Natural killer cell (primary cell): ENCODE results near the gene LIN37. TPM values are rescaled to one million over a fixed set of nuclear protein-coding genes. Genes with fewer than 3 reads are reported as not detected.

Source experiments
- ATAC-seq, 3 donors: fragments of 150-1000 bp in 2 of 3; fragments of 200-7000 bp in 1 of 3; cut with Tn5 transposase; 1 replicate in 1 of 3; 2 replicates in 2 of 3; pipeline ENCODE4 v1.10.0; 2021; ENCODE audit warnings: mild to moderate bottlenecking in 2 of 3, moderate library complexity in 2 of 3
- DNase-seq, 2 donors: peaks; one replicate each; pipeline versions ENCODE4 v3.0.0 to v3.0.0-alpha.2; 2013 to 2021; ENCODE audit warnings: mixed read lengths in 1 of 2
- H3K27ac ChIP-seq: one replicate; pipeline ENCODE4 v1.5.1; 2013; ENCODE audit warnings: mild to moderate bottlenecking, low read length
- H3K27me3 ChIP-seq: one replicate; pipeline ENCODE4 v1.6.1; 2013; ENCODE audit warnings: low read length; ENCODE audit not compliant: control insufficient read depth, insufficient read depth
- H3K36me3 ChIP-seq: one replicate; pipeline ENCODE4 v1.6.1; 2013; ENCODE audit warnings: low read length; ENCODE audit not compliant: control insufficient read depth, insufficient read depth
- H3K4me1 ChIP-seq: one replicate; pipeline ENCODE4 v1.6.1; 2013; ENCODE audit warnings: low read length; ENCODE audit not compliant: control insufficient read depth, insufficient read depth
- H3K4me3 ChIP-seq: one replicate; pipeline ENCODE4 v1.5.1; 2013; ENCODE audit warnings: low read length
- H3K9me3 ChIP-seq: one replicate; pipeline ENCODE4 v1.6.1; 2013; ENCODE audit warnings: low read length; ENCODE audit not compliant: control insufficient read depth, insufficient read depth
- H3K27ac Mint-ChIP-seq, 2 donors: one replicate each; pipeline ENCODE4 v1.8.0; 2022; ENCODE audit warnings: mild to moderate bottlenecking in 2 of 2, mixed read lengths in 2 of 2, moderate library complexity in 1 of 2
- H3K27me3 Mint-ChIP-seq, 2 donors: one replicate each; pipeline ENCODE4 v1.8.0; 2022; ENCODE audit warnings: low read depth in 2 of 2, mixed read lengths in 2 of 2
- H3K36me3 Mint-ChIP-seq: one replicate; pipeline ENCODE4 v1.8.0; 2022; ENCODE audit warnings: mixed read lengths
- H3K4me1 Mint-ChIP-seq, 2 donors: one replicate each; pipeline ENCODE4 v1.8.0; 2022; ENCODE audit warnings: mixed read lengths in 2 of 2
- H3K4me3 Mint-ChIP-seq: one replicate; pipeline ENCODE4 v1.8.0; 2022; ENCODE audit warnings: mild to moderate bottlenecking, moderate library complexity, mixed read lengths
- H3K9me3 Mint-ChIP-seq, 2 donors: one replicate each; pipeline ENCODE4 v1.8.0; 2022; ENCODE audit warnings: mixed read lengths in 2 of 2
- WGBS: methylation state at CpG from one replicate; pipeline ENCODE4 v1.1.7; 2013; ENCODE audit warnings: missing lambda C conversion rate; ENCODE audit not compliant: insufficient coverage; 5-methylcytosine and 5-hydroxymethylcytosine counted together
- intact Hi-C: fragments of 100-400 bp; cut with micrococcal nuclease; formaldehyde crosslinking; loops from one replicate; pipeline ENCODE4 v1.14.2; 2022
- total RNA-seq, 4 donors: library from RNA; stranded (reverse); fragments of 120-200 nt in 1 of 4; gene quantifications; one replicate each; pipeline versions ENCODE4 v1.2.3 to v1.2.4, GENCODE V29; 2013 to 2022
- TF ChIP-seq, protein P1 (sequence below): fragments of 200-600 bp; IDR thresholded peaks from one replicate; pipeline ENCODE4 v1.8.0; 2022; ENCODE audit warnings: antibody characterized with exemption

The LIN37 gene
- total RNA-seq, 3 donors from 2014 or later (not counting 1 experiment from before 2014, with no cell fraction given): 16.7 to 22.1 (median 18.2) TPM

DNA sequence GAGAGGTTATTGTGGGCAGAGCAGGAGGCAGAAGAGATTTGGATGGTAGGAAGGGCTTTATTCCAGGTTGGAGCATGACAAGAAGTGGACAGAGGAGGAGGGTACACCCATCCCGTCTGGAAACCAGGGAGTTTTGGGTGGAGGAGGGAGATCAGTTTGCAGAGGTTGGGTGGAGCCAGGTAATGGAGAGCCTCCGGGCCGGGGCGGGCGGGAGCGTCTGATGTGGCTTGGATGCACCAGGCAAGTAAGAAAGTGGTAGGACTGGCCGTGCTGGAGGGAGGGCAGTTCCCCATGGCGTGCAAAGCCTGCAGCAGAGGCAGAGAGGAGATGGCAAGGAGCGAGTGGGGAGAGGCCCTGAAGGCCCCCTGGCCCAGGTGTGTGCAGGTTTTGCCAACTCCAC is 17.0 kb upstream of the LIN37 start:
- Histone ChIP-seq H3K36me3 (peaks cover 81% of the 10 kb centered on the region), H3K4me3 (no peak overlapping the region), H3K9me3 (no peaks in the 10 kb centered on the region), H3K4me1 (no peaks in the 10 kb centered on the region), H3K27ac (no peak overlapping the region), H3K27me3 (no peaks in the 10 kb centered on the region)
- ATAC-seq (no peak), DNase-seq (no peak)
- TF ChIP-seq, protein P1, sequence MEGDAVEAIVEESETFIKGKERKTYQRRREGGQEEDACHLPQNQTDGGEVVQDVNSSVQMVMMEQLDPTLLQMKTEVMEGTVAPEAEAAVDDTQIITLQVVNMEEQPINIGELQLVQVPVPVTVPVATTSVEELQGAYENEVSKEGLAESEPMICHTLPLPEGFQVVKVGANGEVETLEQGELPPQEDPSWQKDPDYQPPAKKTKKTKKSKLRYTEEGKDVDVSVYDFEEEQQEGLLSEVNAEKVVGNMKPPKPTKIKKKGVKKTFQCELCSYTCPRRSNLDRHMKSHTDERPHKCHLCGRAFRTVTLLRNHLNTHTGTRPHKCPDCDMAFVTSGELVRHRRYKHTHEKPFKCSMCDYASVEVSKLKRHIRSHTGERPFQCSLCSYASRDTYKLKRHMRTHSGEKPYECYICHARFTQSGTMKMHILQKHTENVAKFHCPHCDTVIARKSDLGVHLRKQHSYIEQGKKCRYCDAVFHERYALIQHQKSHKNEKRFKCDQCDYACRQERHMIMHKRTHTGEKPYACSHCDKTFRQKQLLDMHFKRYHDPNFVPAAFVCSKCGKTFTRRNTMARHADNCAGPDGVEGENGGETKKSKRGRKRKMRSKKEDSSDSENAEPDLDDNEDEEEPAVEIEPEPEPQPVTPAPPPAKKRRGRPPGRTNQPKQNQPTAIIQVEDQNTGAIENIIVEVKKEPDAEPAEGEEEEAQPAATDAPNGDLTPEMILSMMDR: no peak
- Mint-ChIP-seq H3K4me3 (no peak overlapping the region), H3K27ac (peak overlapping the region in 1 of 2 donors; percentile 51), H3K4me1 (peaks cover 6 to 19% of the 10 kb centered on the region in 2 donors), H3K9me3 (no peaks in the 10 kb centered on the region), H3K27me3 (no peaks in the 10 kb centered on the region), H3K36me3 (no peaks in the 10 kb centered on the region)
- WGBS: 94% methylated on average over 9 of the region's 9 CpGs
- intact Hi-C loops: no loop called here

DNA sequence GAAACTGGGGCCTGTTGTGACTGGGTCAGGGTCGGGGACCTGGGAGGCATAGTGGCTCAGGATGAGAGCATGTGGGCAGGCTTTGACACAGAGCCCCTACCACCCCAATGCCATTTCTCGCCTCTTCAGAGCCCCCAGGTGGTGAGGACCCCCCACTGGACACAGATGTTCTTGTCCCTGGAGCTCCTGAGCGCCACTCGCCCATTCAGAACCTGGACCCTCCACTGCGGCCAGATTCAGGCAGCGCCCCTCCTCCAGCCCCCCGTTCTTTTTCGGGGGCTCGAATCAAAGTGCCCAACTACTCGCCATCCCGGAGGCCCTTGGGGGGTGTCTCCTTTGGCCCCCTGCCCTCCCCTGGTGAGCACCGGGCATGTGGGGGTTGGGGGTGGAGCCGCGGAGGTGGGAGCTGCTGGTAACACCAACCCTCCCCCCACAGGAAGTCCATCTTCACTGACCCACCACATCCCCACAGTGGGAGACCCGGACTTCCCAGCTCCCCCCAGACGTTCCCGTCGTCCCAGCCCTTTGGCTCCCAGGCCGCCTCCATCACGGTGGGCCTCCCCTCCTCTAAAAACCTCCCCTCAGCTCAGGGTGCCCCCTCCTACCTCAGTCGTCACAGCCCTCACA is 16.5 kb upstream of the LIN37 start:
- Mint-ChIP-seq H3K27ac (no peak overlapping the region), H3K36me3 (no peaks in the 10 kb centered on the region), H3K27me3 (no peaks in the 10 kb centered on the region), H3K4me1 (peaks cover 6 to 22% of the 10 kb centered on the region in 2 donors), H3K4me3 (no peak overlapping the region), H3K9me3 (no peaks in the 10 kb centered on the region)
- Histone ChIP-seq H3K27ac (no peak overlapping the region), H3K27me3 (no peaks in the 10 kb centered on the region), H3K36me3 (peaks cover 82% of the 10 kb centered on the region), H3K4me1 (no peaks in the 10 kb centered on the region), H3K9me3 (no peaks in the 10 kb centered on the region), H3K4me3 (no peak overlapping the region)
- TF ChIP-seq, protein P1: no peak
- ATAC-seq (no peak), DNase-seq (no peak)
- intact Hi-C loops: no loop called here
- WGBS: 95% methylated on average over 20 of the region's 21 CpGs

DNA sequence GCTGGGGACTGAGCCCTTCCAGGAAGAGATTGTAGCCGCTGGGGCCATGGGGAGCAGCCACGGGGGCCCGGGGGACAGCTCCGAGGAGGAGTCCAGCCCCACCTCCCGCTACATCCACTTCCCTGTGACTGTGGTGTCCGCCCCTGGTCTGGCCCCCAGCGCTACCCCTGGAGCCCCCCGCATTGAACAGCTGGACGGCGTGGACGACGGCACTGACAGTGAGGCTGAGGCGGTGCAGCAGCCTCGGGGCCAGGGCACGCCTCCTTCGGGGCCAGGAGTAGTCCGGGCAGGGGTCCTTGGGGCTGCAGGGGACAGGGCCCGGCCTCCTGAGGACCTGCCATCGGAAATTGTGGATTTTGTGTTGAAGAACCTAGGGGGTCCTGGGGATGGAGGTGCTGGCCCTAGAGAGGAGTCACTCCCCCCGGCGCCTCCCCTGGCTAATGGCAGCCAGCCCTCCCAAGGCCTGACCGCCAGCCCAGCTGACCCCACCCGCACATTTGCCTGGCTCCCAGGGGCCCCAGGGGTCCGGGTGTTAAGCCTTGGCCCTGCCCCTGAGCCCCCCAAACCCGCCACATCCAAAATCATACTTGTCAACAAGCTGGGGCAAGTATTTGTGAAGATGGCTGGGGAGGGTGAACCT is 15.7 kb upstream of the LIN37 start:
- TF ChIP-seq, protein P1: no peak
- ATAC-seq (no peak), DNase-seq (no peak)
- 97% methylated on average over 24 of the region's 25 CpGs for WGBS
- Mint-ChIP-seq H3K27me3 (no peaks in the 10 kb centered on the region), H3K4me3 (no peak overlapping the region), H3K27ac (no peak overlapping the region), H3K4me1 (peaks cover 6 to 22% of the 10 kb centered on the region in 2 donors), H3K36me3 (no peaks in the 10 kb centered on the region), H3K9me3 (no peaks in the 10 kb centered on the region)
- Histone ChIP-seq H3K27me3 (no peaks in the 10 kb centered on the region), H3K36me3 (peaks cover 82% of the 10 kb centered on the region), H3K27ac (no peak overlapping the region), H3K4me1 (no peaks in the 10 kb centered on the region), H3K4me3 (no peak overlapping the region), H3K9me3 (no peaks in the 10 kb centered on the region)
- intact Hi-C loops: no loop called here
